HL-60 (cell line): ENCODE measurements around the gene KRTAP24-1.

Experiments used
- TF ChIP-seq, protein P1 (sequence below): IDR thresholded peaks from 2 replicates; pipeline ENCODE4 v1.6.1; 2012; ENCODE audit warnings: low read depth; ENCODE audit not compliant: insufficient replicate concordance
- TF ChIP-seq, protein P2 (sequence below): IDR thresholded peaks from one replicate; pipeline ENCODE4 v1.5.1; 2011; ENCODE audit warnings: low read length, control low read depth, inconsistent platforms; ENCODE audit not compliant: insufficient read depth

DNA sequence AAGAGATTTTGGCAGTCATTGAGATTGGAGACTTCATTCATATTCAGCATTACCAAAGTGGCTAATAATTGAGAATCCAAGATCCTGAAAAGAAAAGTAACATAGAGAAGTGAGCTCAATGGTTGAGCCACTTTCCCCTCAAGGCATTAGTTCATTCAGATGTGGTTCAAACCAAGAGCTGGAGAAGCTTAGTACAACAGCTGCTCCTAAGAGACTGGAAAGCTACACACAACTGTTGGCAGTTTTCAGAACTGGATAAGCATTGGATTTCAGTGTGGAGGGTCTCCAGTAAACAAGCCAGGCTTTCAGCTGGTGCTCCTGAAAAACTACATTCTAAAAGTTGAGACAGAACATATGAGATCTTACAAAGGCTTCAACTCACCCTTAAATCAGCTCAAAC, 37.7 kb downstream of the KRTAP24-1 start:
- TF ChIP-seq, protein P1, sequence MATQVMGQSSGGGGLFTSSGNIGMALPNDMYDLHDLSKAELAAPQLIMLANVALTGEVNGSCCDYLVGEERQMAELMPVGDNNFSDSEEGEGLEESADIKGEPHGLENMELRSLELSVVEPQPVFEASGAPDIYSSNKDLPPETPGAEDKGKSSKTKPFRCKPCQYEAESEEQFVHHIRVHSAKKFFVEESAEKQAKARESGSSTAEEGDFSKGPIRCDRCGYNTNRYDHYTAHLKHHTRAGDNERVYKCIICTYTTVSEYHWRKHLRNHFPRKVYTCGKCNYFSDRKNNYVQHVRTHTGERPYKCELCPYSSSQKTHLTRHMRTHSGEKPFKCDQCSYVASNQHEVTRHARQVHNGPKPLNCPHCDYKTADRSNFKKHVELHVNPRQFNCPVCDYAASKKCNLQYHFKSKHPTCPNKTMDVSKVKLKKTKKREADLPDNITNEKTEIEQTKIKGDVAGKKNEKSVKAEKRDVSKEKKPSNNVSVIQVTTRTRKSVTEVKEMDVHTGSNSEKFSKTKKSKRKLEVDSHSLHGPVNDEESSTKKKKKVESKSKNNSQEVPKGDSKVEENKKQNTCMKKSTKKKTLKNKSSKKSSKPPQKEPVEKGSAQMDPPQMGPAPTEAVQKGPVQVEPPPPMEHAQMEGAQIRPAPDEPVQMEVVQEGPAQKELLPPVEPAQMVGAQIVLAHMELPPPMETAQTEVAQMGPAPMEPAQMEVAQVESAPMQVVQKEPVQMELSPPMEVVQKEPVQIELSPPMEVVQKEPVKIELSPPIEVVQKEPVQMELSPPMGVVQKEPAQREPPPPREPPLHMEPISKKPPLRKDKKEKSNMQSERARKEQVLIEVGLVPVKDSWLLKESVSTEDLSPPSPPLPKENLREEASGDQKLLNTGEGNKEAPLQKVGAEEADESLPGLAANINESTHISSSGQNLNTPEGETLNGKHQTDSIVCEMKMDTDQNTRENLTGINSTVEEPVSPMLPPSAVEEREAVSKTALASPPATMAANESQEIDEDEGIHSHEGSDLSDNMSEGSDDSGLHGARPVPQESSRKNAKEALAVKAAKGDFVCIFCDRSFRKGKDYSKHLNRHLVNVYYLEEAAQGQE, result no peak
- TF ChIP-seq, protein P2, sequence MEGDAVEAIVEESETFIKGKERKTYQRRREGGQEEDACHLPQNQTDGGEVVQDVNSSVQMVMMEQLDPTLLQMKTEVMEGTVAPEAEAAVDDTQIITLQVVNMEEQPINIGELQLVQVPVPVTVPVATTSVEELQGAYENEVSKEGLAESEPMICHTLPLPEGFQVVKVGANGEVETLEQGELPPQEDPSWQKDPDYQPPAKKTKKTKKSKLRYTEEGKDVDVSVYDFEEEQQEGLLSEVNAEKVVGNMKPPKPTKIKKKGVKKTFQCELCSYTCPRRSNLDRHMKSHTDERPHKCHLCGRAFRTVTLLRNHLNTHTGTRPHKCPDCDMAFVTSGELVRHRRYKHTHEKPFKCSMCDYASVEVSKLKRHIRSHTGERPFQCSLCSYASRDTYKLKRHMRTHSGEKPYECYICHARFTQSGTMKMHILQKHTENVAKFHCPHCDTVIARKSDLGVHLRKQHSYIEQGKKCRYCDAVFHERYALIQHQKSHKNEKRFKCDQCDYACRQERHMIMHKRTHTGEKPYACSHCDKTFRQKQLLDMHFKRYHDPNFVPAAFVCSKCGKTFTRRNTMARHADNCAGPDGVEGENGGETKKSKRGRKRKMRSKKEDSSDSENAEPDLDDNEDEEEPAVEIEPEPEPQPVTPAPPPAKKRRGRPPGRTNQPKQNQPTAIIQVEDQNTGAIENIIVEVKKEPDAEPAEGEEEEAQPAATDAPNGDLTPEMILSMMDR, result no peak
